ENCODE data around the gene GRWD1. TPM values are rescaled to one million over a fixed set of nuclear protein-coding genes. Genes with fewer than 3 reads are reported as not detected.

Gene GRWD1
- total and polyA plus RNA-seq, 2 of the 13 experiments (the other 11 are each of a cell fraction or from before 2014, with no cell fraction given), result 10.8 to 46.6 TPM

GRCh38 chr19:48419158-48419920, 26.4 kb upstream of the GRWD1 start (continued):
- TF ChIP-seq SIX4 (CRISPR knock-in tag; IDR thresholded peaks at IDR 0.05) (no peak), ARID4A (CRISPR knock-in tag; IDR thresholded peaks at IDR 0.05; ENCODE audit: borderline replicate concordance) (no peak), ZSCAN21 (CRISPR knock-in tag; IDR thresholded peaks at IDR 0.05; ENCODE audit: borderline replicate concordance) (no peak), STAT6 (CRISPR knock-in tag; IDR thresholded peaks at IDR 0.05; ENCODE audit: borderline replicate concordance) (no peak), SOX5 (CRISPR knock-in tag; IDR thresholded peaks at IDR 0.05; ENCODE audit: borderline replicate concordance) (no peak), PCBP1 (IDR thresholded peaks at IDR 0.05; ENCODE audit: borderline replicate concordance, low read depth, low read length) (no peak), ZBTB20 (CRISPR knock-in tag; IDR thresholded peaks at IDR 0.05; ENCODE audit: borderline replicate concordance, low read depth) (no peak), EEA1 (CRISPR knock-in tag; IDR thresholded peaks at IDR 0.05; ENCODE audit: borderline replicate concordance) (no peak), ZNF317 (CRISPR knock-in tag; IDR thresholded peaks at IDR 0.05) (no peak), ZNF670 (CRISPR knock-in tag; IDR thresholded peaks at IDR 0.05; ENCODE audit: borderline replicate concordance) (no peak), ZBTB7B (CRISPR knock-in tag; IDR thresholded peaks at IDR 0.05) (no peak), AKAP8 (CRISPR knock-in tag; IDR thresholded peaks at IDR 0.05) (no peak), SRY (CRISPR knock-in tag; IDR thresholded peaks at IDR 0.05) (no peak), HDAC2 (CRISPR knock-in tag; IDR thresholded peaks at IDR 0.05) (no peak)
- TF ChIP-seq, protein P1, sequence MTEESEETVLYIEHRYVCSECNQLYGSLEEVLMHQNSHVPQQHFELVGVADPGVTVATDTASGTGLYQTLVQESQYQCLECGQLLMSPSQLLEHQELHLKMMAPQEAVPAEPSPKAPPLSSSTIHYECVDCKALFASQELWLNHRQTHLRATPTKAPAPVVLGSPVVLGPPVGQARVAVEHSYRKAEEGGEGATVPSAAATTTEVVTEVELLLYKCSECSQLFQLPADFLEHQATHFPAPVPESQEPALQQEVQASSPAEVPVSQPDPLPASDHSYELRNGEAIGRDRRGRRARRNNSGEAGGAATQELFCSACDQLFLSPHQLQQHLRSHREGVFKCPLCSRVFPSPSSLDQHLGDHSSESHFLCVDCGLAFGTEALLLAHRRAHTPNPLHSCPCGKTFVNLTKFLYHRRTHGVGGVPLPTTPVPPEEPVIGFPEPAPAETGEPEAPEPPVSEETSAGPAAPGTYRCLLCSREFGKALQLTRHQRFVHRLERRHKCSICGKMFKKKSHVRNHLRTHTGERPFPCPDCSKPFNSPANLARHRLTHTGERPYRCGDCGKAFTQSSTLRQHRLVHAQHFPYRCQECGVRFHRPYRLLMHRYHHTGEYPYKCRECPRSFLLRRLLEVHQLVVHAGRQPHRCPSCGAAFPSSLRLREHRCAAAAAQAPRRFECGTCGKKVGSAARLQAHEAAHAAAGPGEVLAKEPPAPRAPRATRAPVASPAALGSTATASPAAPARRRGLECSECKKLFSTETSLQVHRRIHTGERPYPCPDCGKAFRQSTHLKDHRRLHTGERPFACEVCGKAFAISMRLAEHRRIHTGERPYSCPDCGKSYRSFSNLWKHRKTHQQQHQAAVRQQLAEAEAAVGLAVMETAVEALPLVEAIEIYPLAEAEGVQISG (CRISPR knock-in tag; IDR thresholded peaks at IDR 0.05), result peak; percentile 72
- TF ChIP-seq, protein P2, sequence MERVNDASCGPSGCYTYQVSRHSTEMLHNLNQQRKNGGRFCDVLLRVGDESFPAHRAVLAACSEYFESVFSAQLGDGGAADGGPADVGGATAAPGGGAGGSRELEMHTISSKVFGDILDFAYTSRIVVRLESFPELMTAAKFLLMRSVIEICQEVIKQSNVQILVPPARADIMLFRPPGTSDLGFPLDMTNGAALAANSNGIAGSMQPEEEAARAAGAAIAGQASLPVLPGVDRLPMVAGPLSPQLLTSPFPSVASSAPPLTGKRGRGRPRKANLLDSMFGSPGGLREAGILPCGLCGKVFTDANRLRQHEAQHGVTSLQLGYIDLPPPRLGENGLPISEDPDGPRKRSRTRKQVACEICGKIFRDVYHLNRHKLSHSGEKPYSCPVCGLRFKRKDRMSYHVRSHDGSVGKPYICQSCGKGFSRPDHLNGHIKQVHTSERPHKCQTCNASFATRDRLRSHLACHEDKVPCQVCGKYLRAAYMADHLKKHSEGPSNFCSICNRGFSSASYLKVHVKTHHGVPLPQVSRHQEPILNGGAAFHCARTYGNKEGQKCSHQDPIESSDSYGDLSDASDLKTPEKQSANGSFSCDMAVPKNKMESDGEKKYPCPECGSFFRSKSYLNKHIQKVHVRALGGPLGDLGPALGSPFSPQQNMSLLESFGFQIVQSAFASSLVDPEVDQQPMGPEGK (CRISPR knock-in tag; IDR thresholded peaks at IDR 0.05), result peak; percentile 56; the same call in 1 of the 2 replicates
- TF ChIP-seq, protein P3, sequence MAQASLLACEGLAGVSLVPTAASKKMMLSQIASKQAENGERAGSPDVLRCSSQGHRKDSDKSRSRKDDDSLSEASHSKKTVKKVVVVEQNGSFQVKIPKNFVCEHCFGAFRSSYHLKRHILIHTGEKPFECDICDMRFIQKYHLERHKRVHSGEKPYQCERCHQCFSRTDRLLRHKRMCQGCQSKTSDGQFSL (CRISPR knock-in tag; IDR thresholded peaks at IDR 0.05), result peak; percentile 99

Measured in HepG2 (cell line).